GM12872 (cell line): ENCODE measurements around the gene PELI2.

Experiments
- TF ChIP-seq, protein P1 (sequence below): IDR thresholded peaks from 3 replicates; pipeline ENCODE4 v1.5.1; 2011; ENCODE audit warnings: low read depth, mild to moderate bottlenecking, low read length, moderate library complexity; ENCODE audit not compliant: insufficient read depth

The PELI2 gene

DNA sequence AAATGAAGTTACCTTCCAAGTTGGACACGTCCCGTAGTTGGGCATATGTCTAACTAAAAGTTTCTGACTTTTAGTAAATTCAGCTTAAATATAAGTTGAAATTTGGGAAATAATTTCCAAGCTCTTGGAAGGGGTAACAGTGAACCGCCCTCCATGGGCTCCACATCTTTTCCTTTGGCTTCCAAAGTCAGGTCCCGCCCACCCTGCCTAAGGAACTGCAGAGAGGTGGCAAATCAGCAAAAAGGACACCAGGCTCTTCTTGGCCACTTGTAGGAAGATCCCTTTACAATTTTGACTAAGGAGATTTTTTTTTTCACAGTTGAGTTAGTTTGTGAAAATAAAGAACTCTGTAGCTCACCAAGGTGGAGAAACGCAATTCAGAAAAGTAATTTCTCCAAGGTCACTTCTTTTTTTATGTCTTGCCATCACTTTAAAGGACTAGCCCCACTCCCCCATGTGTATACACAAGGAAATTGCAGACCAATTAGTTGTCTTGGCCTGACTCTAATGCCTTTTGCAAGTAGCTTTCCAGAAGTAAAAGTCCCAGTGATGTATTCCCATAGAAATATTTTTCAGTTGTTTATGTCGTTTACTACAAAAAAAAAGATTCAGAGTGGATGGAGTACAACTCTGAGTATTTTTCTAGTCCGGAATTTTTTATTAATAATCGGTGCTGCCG lies 181.2 kb downstream of the PELI2 start:
- TF ChIP-seq, protein P1, sequence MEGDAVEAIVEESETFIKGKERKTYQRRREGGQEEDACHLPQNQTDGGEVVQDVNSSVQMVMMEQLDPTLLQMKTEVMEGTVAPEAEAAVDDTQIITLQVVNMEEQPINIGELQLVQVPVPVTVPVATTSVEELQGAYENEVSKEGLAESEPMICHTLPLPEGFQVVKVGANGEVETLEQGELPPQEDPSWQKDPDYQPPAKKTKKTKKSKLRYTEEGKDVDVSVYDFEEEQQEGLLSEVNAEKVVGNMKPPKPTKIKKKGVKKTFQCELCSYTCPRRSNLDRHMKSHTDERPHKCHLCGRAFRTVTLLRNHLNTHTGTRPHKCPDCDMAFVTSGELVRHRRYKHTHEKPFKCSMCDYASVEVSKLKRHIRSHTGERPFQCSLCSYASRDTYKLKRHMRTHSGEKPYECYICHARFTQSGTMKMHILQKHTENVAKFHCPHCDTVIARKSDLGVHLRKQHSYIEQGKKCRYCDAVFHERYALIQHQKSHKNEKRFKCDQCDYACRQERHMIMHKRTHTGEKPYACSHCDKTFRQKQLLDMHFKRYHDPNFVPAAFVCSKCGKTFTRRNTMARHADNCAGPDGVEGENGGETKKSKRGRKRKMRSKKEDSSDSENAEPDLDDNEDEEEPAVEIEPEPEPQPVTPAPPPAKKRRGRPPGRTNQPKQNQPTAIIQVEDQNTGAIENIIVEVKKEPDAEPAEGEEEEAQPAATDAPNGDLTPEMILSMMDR, result no peak

DNA sequence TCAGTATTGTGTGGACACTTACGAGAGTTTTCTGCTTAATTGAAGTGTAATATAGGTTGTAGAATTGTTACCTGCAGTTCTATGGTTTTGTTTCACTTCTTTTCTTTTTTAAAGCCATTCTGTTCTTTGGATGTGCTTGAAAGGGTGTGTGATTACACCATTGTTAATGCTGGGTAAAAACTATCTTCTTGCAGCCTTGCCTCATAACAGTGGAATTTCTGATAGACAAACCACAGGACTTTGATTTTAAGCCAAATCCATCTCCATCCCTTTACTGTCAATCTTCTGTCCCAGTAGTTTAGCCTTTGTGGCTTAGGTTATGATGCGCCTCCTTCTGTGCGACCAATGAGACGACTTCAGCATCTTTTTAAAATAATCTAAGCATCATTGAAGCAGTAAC lies 182.3 kb downstream of the PELI2 start:
- TF ChIP-seq, protein P1, result no peak

DNA sequence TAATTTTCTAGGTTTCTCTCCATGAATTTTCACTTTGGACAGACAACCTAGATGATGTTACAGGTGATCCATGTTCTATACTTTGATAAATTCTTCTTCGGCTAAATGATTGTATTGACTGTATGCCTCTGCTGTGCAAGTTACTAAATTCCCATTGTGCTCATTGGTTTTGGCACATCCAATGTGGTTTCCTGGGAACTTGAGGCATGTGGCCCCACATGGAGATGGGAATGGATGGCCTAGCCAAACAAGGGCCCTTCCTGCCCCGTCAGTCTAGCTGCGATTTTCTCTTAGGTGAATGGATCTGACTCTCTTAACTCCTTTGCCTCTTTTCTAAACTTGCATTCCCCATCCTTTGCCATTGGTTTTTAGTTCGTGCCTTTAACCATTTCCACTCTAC lies 186.2 kb downstream of the PELI2 start:
- TF ChIP-seq, protein P1, result no peak

DNA sequence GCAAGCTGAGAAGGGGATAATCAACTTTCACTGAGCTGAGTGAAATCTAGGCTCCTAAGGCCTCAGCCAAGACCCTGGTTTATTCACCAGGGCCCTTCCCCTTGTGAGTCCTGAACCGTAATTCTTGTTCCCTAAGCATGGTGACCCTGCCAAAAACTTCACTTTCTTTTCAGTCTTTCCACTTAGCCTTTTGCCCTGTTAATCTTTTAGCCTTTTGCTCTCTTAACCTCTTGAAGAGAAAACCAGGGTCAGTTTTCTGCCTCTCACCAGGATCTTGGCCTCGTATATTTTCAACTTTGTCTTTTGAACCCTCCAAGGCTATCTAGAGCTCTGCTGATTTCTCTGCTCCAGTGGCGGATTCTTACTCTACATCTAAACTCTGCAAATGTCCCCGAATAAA lies 191.0 kb downstream of the PELI2 start:
- TF ChIP-seq, protein P1, result no peak

DNA sequence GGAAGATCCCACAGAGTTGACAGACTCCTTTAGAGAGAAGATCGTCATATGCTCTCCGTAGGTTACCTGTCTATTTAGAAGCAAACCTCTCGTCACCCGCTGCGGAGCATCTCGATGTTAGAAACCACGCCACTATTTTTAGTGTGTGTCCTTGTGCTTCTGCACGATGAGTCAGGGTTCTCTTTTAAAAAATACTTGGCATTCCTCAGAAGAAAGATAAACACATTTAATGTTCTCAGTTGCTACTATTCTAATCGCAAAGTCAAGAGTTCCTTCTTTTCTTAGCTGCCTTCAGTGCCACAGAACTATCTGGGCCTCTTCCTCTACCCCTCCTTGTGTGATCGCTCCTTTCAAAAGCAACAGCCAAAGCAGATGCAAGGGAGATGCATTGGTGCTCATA lies 192.4 kb downstream of the PELI2 start:
- TF ChIP-seq, protein P1, result no peak

DNA sequence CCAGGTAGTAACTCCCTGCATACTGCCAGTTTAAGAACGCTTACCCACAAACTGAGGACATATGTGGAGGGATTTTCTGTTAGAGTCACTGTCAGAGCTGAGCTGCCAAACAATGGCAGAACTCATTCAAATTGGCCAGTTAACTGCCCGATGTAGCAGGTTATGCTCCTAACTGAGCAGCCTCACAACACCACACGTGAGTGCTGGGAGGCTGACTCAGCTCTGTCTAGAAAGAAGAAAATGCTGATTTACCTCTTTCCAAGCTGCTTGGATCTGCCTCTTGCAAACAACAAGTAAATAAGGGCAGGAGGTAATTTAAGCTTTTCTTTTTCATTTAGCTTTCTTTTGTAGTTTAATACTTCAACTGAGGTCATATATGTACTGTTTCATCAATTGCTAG lies 195.6 kb downstream of the PELI2 start:
- TF ChIP-seq, protein P1, result no peak

DNA sequence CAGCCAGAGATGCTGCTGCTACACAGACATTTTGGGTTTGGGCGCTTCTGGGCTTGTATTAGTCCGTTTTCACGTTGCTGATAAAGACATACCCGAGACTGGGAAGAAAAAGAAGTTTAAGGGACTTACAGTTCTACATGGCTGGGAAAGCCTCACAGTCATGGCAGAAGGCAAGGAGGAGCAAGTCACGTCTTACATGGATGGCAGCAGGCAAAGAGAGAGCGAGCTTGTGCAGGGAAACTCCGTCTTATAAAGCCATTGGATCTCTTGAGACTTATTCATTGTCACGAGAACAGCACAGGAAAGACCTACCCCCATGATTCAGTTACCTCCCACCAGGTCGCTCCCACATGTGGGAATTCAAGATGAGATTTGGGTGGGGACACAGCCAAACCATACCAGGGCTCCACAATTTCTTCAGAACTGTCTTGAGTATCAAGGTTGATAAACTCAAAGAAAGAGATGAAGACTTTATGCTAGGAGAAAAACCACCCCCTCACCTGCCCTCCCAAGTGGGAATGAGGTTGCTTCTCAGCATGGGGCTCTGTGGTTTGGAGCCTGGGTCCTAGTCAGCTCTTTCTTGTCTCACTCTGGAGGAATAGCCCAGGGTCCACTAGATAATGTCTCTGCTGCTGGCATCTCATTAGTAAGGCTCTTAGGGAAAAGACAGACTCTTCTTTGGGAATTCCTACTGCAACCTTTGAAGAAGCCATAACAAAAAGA lies 200.3 kb downstream of the PELI2 start:
- TF ChIP-seq, protein P1, result no peak
